GM19452 (cell line): ENCODE measurements around the gene CLEC3B.
"Not testable (repeated sequence)": the region's sequence is repeated elsewhere in the genome, so short reads cannot be mapped to it uniquely, and the experiment has no call there.

ENCODE experiments used
- ATAC-seq: cut with Tn5 transposase; IDR thresholded peaks from one replicate; pipeline ENCODE4 v1.9.1; 2021; ENCODE audit not compliant: unreplicated experiment

Gene CLEC3B

DNA sequence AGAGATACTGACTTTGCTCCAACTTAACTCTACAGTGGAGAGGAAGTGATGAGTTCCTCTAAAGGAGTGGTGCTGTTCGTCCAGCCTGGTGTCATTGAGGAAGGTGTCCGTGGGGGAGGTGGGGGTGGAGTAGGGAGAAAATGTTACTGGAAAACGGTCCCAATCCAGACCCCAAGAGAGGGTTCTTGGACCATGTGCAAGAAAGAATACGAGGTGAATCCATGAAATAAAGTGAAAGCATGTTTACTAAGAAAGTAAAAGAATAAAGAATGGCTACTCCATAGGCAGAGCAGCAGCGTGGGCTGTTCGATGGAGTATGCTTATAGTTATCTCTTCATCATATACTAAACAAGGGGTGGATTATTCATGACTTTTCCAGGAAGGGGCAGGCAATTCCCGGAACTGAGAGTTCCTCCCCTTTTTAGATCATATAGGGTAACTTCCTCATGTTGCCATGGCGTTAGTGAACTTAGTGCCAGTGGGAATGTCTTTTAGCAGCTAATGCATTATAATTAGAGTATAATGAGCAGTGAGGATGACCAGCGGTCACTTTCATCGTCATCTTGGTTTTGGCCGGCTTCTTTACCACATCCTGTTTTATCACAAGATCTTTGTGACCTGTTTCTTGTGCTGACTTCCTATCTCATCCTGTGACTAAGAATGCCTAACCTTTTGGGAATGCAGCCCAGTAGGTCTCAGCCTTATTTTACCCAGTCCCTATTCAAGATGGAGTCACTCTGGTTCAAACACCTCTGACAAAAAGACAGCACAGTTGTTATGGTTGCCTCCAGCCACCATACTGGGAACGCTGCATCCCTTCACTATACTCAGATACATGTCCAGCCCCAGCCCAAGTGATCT is 38.6 kb downstream of the CLEC3B start:
- ATAC-seq, result no peak

DNA sequence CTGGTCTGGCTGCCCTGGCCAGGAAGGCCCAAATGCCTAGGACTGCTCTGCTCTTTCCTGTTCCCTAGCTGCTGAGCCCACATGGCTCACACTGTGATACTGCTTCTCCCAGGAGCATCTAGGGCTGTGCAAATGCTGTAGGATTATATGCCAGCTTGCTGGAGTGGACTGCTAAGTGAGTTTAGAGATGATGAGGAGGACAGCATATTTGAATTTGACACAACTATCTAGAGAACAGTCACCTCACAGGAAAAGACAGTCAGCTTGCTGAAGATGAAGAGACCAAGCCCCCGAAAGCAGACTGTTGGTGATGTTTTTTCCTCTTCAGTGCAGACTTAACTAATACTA is 39.2 kb downstream of the CLEC3B start:
- ATAC-seq, result no peak

DNA sequence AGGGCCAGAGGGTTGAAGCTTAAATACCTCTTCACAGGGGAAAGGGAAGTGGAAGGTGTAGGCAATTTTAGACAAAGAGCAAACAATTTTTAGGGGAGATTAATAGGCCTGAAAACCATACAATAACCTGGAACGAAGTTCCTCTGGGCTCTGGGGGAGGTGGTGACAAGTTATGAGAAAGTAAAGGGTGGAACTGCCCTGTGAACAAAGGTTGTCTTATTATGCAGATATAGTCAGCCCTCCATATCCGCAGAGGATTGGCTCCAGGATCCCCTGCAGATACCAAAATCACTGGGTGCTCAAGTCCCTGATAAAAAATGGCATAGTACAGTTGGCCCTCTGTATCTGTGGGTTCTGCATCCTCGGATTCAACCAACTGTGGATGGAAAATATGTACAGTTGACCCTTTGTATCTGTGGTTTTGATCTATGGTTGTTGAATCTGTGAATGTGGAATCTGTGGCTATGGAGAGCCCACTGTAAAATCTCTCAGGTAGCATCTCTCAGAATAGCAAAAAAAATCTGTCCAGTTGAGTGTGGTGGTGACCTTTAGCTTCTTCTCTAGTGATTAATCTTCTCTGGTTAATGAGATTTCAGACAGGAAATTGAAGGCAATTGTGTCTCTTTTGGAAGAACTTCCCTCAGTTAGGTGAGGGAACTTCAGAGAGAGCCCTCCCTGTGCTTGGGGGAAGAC is 40.2 kb downstream of the CLEC3B start:
- no peak for ATAC-seq

DNA sequence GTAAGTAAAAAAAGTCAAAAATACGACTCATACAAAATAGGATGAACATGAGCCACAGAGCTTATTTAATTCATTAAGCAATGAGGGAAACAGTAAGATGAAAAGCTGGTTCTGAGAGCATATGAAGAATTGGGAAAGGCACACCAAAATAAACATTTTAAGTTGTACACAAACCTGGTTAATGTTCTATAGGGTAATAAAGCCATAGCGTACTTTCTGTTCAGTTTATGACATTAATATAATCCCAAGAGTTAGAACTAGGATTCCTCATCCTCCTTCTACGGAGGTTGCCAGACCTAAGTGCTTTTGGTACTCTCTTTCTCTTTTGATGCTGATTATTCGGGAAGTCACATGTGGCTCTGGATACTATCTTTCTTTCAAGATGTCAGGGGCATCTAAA is 41.4 kb downstream of the CLEC3B start:
- ATAC-seq, result no peak

DNA sequence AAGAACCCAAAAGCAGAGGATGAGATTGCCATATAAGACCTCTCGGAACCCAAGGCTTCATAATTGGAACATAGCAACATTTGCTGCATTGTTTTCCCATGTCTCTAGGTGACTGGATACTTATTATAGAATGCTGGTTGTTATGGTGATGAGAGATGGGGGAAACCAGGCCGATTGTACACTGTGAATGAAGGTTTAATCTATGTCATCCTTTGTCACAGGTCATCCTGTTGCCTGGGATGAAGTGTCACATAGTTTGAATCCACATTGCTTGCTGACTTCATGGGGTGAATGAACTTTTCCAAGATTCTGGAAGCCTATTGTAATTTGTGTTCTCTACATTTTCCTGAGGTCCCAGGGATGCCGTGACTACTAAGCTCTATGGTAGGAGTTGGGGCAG is 41.8 kb downstream of the CLEC3B start:
- no peak for ATAC-seq

DNA sequence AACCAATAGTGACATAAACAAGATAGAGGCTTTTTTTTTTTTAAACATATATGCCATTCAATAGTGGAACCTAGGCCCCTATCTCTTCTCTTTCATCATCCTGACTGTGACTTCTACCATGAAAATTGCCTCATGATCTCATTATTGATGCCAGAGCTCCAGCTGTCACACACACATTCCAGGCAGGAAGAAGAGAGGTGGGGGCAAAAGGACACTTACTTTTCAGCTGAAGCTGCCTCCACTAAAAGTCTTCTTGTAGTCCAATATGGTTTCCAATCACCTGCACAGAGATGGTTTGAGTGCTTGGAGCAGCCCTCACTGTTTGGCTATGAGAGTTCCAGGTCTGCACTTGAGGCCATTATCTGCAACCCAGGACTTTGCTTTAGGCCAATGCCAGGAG is 45.0 kb downstream of the CLEC3B start:
- ATAC-seq, result no peak

DNA sequence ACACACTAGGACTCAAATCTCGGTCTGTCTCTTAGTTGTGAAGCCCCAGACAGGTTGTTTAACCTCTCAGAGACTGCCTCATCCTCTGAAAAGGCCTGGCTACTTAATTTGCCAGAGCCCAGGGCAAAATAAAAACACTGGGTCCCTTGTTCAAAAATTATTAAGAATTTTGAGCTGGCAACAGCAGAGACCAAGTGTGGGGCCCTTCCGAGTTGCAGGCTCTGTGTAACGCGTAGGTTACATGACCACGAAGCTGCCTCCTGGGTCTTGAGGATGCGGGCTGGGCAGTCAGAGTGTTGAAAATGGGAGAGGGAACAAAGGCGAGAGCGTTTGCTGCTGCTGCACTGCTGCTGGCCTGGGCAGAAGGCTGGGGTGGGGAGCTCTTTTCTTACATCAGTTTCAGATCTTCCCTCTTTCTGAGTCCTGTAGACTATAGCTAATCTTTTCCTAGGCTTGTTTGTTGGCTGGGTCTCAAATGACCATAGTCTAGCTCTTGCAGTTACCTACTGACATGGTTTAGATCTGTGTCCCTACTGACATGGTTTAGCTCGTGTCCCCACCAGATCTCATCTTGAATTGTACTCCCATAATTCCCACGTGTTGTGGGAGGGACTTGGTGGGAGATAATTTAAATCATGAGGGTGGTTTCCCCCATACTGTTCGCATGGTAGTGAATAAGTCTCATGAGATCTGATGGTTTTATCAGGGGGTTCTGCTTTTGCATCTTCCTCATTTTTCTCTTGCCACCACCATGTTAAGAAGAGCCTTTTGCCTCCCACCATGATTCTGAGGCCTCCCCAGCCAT is 49.9 kb downstream of the CLEC3B start:
- ATAC-seq, result no peak

DNA sequence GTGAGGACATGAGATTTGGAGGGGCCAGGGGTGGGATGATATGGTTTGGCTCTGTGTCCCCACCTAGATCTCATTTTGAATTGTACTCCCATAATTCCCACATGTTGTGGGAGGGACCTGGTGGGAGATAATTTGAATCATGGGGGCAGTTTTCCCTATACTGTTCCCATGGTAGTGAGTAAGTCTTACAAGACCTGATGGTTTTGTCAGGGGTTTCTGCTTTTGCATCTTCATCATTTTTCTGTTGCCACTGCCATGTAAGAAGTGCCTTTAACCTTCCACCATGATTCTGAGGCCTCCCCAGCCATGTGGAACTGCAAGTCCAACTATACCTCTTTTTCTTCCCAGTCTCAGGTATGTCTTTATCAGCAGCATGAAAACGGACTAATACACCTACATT is 52.2 kb downstream of the CLEC3B start:
- not testable (repeated sequence) for ATAC-seq

DNA sequence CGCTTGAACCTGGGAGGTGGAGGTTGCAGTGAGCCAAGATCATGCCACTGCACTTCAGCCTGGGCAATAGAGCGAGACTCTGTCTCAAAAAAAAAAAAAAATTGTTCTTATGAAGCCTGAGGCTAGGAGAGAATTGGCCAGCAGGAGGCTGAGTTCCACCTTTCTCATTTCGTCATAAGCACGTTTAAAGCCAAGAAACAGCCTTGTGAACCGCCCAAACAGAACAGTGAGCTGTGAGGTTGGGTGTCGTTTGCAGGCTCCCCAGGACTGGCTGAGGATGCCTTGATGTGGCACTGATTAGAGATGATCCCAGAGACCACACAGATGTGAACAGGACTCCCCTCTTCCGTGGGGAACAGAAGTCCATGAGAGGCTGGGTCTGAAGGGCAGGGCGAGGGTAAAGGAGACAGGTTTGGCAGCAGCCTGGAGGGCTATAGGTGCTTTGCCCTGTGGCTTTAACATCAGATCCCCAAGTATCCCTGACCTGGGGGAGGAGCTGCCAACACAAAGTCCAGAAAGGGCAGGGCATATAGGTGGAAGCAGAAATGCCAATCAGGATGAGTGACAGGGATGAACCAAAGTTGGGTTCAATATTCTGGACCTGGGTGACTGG is 52.9 kb downstream of the CLEC3B start:
- no peak for ATAC-seq

DNA sequence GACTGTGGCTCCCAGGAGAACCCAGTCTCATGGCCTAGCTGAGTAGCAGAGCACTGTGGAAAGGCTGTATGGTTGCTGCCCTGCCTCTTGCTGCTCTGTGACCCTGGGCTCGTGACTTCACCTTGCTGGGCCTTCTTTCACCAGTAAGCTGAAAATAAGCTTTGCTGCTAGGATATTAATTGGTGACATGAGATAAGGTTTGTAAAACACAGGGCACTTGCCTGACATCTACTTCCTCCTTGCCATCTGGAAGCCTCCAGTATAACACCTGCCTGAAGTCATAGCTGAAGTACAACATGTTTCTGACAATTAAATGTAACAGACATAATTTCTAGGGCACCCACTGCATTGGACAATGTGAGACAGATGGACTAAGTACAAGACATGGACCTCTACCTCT is 53.6 kb downstream of the CLEC3B start:
- ATAC-seq, result no peak

DNA sequence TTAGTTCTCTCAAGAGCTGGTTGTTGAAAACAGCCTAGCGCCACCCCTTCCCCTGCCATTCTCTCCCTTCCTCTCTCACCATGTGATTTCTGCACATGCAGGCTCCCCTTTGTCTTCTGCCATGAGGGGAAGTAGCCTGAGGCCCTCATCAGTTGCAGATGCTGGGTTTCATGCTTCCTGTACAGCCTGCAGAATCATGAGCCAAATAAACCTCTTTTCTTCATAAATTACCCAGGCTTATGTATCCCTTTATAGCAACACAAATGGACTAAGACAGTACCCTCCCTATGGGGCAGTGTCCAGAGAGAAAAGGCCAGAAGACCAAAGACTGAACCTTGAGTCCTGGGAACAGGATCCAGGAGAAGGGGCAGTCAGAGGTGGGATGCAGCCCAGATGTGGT is 54.7 kb downstream of the CLEC3B start:
- no peak for ATAC-seq

DNA sequence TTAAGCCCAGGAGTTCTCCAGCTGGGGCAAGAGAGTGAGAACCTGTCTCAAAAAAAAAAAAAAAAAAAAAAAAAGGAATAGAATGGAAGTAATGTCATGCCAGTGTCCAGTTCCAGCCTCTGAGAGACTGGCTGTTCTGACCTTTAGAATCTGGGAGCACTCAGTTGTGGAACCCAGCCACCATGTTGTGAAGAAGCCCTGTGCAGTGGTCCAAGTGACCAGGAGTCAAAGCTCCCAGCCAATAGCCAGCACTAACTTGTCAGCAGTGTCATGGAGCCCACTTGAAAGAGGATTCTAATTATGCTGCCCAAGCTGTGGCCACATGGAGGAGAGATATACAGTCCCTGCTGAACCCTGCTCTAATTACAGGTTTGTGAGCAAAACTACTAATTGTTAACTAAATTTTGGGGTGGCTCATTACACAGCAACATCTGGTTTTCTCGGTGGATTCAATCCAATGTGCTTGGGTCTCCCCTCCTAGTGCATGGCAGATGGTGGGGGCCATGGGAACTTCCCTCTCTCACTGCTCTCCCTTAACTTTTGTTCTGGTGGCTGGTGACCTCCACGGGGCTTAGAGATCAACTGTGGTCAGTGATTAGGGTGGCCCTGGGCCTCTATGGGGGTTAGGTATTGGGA is 55.5 kb downstream of the CLEC3B start:
- ATAC-seq, result no peak

DNA sequence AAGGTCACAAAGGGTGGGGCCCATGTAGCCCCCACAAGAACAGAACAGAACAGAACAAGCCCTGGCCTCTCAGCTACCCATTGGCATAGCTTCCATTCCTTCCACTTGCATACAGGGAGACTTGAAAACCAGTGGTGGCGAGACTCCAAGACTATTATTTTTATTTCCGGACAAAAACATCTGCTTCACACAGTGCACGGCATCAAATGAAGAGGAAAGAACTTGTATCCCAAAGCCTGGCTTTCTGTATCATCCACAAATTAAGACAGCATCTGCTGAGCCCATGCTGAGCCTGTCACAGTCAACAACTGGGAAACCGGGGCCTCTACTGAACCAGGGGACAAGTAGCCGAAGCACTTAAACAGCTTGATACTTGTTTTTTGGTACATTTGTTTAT is 56.0 kb downstream of the CLEC3B start:
- ATAC-seq, result no peak

DNA sequence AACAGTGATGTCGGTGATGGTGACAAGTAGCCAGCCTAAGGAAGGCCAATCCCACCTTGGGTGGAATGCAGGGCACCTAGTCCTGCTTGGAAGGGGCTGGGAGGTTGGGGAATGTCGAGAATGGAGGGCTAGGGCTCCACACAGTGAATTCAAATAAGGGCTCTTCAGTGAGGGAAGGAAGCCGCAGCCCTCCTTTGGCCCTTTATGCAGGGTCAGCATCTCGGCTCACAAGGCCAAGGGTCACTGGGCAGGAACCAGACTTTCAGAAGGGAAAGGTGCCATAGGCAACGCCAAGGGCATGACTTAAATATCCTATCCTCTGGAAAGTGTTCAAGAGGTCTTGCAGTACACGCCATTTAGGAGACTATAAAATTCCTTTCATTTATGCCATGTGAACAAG is 56.9 kb downstream of the CLEC3B start:
- no peak for ATAC-seq

DNA sequence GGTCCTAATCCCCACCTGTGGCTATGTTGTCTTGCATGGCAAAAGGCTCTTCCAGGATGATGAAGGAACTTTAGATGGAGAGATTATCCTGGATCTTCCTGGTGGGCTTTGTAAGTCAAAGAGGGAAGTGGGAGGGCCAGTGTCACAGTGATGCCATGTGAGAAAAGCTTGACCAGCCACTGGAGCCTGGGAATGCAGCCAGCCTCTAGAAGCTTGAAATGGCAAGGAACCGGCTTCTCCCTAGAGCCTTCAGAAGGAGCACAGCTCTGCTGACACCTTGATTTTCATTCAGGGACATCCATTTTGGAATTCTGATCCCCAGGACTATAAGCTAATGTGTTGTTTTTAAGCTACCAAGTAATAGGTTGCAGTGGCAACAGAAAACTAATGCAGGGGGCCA is 58.3 kb downstream of the CLEC3B start:
- no peak for ATAC-seq

DNA sequence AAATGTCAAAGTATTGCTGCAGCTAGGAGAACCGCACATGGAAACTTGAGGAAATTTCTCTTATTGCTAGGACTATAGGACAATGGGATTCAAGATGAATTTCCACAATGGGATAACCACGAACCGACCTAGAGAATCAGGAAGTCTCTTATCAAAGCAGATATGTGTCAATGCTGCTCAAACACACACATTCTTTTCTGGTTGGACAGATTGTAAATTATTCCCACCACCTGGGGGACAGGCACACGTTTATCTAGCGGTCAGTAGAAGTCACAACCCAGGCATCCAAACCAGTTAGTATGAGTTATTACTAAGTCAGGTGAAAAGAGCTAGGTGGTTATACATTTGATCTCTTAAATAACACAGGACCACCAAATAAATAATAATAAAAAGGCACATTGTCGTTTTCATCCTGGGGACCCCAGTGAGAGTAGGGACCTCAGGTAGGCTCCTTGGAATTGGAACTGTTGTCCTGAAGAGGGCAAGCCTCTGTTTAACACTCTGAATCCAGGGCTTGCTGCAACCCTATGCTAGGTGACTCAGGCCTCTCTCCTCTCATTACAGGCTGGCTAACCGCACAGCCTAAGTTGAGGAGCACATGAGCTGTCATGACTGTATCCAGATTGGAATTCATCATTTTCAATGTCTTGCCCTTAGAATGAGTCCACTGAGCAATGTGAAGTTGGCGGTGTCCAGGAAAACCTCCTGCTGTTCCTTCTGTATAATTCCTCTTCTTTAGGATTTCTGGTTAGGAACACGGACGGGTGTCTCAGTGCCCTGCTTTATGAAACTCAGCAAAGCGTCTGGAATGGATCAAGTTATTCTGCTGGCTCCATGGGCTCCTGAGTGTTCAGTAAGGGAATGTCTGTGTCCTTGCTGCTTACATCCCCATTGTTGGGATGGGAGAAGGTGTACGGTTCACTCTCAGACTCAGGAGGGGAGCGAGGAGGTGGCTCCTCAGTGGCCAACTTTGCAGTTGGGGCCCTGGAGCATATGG is 59.0 kb downstream of the CLEC3B start:
- ATAC-seq, result no peak
